ENCODE data around the gene E2F3. TPM values are rescaled to one million over a fixed set of nuclear protein-coding genes. Genes with fewer than 3 reads are reported as not detected.
"Not testable (repeated sequence)": the region's sequence is repeated elsewhere in the genome, so short reads cannot be mapped to it uniquely, and the experiment has no call there.

E2F3 gene
- total and polyA plus RNA-seq, 8 donors, result 0.51 to 4.4 (median 1.2) TPM

GRCh38 chr6:20529086-20529448 is 127.4 kb downstream of the E2F3 start:
- not testable (repeated sequence) for DNase-seq, H3K36me3 ChIP-seq, FAIRE-seq, H3K4me1 ChIP-seq, H3K27me3 ChIP-seq, H3K27ac ChIP-seq, H3K9me3 ChIP-seq
- peak overlapping the region in 1 of 4 donors; percentile 14 for H3K4me3 ChIP-seq
- WGBS, 2 donors, result 14 to 29% methylated on average over 5 of the region's 5 CpGs
- intact Hi-C loops (cut with DNase I), result loop anchor here (5.0 to 10.0 kb wide), 3 partner anchors 234 to 434 kb away; no protein-coding TSS in a partner anchor
- TF ChIP-seq CTCF (IDR thresholded peaks at IDR 0.05), result peak; percentile 38 to 56 (median 40)
- ATAC-seq, result peak; percentile 75 to 93 (median 88)

GRCh38 chr6:20532881-20533280 is 131.2 kb downstream of the E2F3 start:
- intact Hi-C loops (cut with DNase I), result no loop called here
- no peaks in the 10 kb centered on the region for H3K9me3 ChIP-seq
- peaks cover 6 to 8% (median 8%) of the 10 kb centered on the region in 3 donors for H3K4me1 ChIP-seq
- H3K36me3 ChIP-seq, result no peaks in the 10 kb centered on the region
- ATAC-seq (no peak), DNase-seq (no peak), FAIRE-seq (no peak)
- no peak overlapping the region for H3K27ac ChIP-seq
- no peak overlapping the region for H3K4me3 ChIP-seq
- H3K27me3 ChIP-seq, result no peaks in the 10 kb centered on the region
- TF ChIP-seq CTCF (IDR thresholded peaks at IDR 0.05), result no peak
- 99 to 100% methylated on average over 1 of the region's 1 CpG for WGBS, 2 donors

- ATAC-seq, result no peak
- Histone ChIP-seq H3K36me3 (no peaks in the 10 kb centered on the region), H3K27me3 (no peaks in the 10 kb centered on the region), H3K4me3 (peak overlapping the region; percentile 53 to 87 (median 74)), H3K27ac (peak overlapping the region in 3 of 4 donors; percentile 55 to 82 (median 74)), H3K4me1 (peaks cover 6 to 8% (median 8%) of the 10 kb centered on the region in 3 donors), H3K9me3 (no peaks in the 10 kb centered on the region)
- no peak for TF ChIP-seq CTCF (IDR thresholded peaks at IDR 0.05)
- FAIRE-seq, result no peak
- intact Hi-C loops (cut with DNase I), result no loop called here
- 35 to 37% methylated on average over 6 of the region's 6 CpGs for WGBS, 2 donors
- no peak for DNase-seq
These were observed 132.1 kb downstream of the E2F3 start for GRCh38 chr6:20533746-20534294.

GRCh38 chr6:20534295-20535262 is 132.9 kb downstream of the E2F3 start, which contains the start of gene CDKAL1:
Gene CDKAL1 (plus strand): TSS chr6:20534457. CDS start chr6:20546351, 11,894 bp downstream.
- Histone ChIP-seq H3K27me3 (no peaks in the 10 kb centered on the region), H3K9me3 (no peaks in the 10 kb centered on the region), H3K4me1 (peaks cover 6 to 8% (median 8%) of the 10 kb centered on the region in 3 donors), H3K36me3 (no peaks in the 10 kb centered on the region), H3K27ac (peak within 1 kb of the TSS in 3 of 4 donors; percentile 55 to 82 (median 74)), H3K4me3 (peak within 1 kb of the TSS; percentile 53 to 87 (median 74))
- FAIRE-seq (no peak), ATAC-seq (peak; percentile 97 to 99 (median 97)), DNase-seq (peak; percentile 77 to 92 (median 88))
- intact Hi-C loops (cut with DNase I), result no loop called here
- TF ChIP-seq CTCF (IDR thresholded peaks at IDR 0.05), result no peak
- 0 to 1% methylated on average over 31 of the region's 31 CpGs for WGBS, 2 donors

All from pancreas (tissue), 10 donors.